Astrocyte (in vitro differentiated cells and primary cell): ENCODE results near the gene LRBA.

Experiments used
- EZH2 ChIP-seq: IDR thresholded peaks from 2 replicates; pipeline ENCODE4 v1.6.1; 2012; ENCODE audit warnings: mild to moderate bottlenecking, low read length, inconsistent platforms; ENCODE audit not compliant: insufficient read depth
- TF ChIP-seq, protein P1 (sequence below): IDR thresholded peaks from 2 replicates; pipeline ENCODE4 v1.5.1; 2011; ENCODE audit warnings: low read depth, mild to moderate bottlenecking, inconsistent platforms, low read length, moderate library complexity; ENCODE audit not compliant: insufficient read depth

DNA sequence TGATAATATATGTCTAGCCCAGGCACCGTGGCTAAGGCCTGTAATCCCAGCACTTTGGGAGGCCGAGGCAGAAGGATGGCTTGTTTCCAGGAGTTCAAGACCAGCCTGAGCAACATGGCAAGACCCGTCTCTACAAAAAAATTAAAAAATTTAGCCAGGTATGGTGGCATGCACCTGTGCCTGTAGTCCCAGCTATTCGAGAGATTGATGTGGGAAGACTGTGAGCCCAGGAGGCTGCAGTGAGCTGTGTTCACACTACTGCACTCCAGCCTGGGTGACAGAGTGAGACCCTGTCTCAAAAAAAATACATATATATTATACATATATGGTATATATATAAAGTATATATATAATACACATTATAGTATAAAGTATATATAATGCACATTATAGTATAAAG lies 595.1 kb downstream of the LRBA start:
- TF ChIP-seq, protein P1, sequence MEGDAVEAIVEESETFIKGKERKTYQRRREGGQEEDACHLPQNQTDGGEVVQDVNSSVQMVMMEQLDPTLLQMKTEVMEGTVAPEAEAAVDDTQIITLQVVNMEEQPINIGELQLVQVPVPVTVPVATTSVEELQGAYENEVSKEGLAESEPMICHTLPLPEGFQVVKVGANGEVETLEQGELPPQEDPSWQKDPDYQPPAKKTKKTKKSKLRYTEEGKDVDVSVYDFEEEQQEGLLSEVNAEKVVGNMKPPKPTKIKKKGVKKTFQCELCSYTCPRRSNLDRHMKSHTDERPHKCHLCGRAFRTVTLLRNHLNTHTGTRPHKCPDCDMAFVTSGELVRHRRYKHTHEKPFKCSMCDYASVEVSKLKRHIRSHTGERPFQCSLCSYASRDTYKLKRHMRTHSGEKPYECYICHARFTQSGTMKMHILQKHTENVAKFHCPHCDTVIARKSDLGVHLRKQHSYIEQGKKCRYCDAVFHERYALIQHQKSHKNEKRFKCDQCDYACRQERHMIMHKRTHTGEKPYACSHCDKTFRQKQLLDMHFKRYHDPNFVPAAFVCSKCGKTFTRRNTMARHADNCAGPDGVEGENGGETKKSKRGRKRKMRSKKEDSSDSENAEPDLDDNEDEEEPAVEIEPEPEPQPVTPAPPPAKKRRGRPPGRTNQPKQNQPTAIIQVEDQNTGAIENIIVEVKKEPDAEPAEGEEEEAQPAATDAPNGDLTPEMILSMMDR: no peak
- TF ChIP-seq EZH2: no peak
